HG03280 (cell line): Measurements from ENCODE around the gene MIGA2.
"Not testable (repeated sequence)": the region's sequence is repeated elsewhere in the genome, so short reads cannot be mapped to it uniquely, and the experiment has no call there.

ENCODE experiments used
- ATAC-seq: cut with Tn5 transposase; IDR thresholded peaks from one replicate; pipeline ENCODE4 v1.9.1; 2021; ENCODE audit warnings: mild to moderate bottlenecking, moderate library complexity; ENCODE audit not compliant: unreplicated experiment

The MIGA2 gene, protein sequence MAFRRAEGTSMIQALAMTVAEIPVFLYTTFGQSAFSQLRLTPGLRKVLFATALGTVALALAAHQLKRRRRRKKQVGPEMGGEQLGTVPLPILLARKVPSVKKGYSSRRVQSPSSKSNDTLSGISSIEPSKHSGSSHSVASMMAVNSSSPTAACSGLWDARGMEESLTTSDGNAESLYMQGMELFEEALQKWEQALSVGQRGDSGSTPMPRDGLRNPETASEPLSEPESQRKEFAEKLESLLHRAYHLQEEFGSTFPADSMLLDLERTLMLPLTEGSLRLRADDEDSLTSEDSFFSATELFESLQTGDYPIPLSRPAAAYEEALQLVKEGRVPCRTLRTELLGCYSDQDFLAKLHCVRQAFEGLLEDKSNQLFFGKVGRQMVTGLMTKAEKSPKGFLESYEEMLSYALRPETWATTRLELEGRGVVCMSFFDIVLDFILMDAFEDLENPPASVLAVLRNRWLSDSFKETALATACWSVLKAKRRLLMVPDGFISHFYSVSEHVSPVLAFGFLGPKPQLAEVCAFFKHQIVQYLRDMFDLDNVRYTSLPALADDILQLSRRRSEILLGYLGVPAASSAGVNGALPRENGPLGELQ

GRCh38 chr9:129036241-129036922, at the start of gene MIGA2:
Gene MIGA2 (plus strand): TSS chr9:129036626. CDS start chr9:129040595, 3,969 bp downstream.
- peak; percentile 96 for ATAC-seq

- ATAC-seq: no peak
Measured at GRCh38 chr9:128986671-128987070, 49.8 kb upstream of the MIGA2 start.

DNA sequence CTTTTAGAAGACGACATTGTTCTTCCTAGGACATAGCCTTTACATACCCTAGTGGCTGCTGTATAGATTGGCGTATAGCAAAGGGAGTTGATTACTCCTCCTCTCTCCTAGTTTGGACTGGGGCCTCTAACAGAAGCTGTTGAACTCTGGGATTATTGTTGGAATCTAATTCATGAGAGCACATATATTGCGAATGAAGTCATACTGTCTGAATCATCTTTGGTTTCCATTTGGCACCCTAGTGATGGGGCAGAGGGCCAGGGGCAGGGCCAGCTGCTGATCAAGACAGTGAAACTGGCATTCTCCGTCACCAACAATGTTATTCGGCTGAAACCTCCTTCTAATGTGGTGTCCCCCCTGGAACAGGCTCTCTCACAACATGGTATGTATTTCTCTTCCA, 48.6 kb upstream of the MIGA2 start:
- ATAC-seq: no peak

GRCh38 chr9:128992995-128993394, 43.4 kb upstream of the MIGA2 start:
- ATAC-seq: no peak

- ATAC-seq: no peak
Measured at GRCh38 chr9:128995791-128996190, 40.6 kb upstream of the MIGA2 start.

- ATAC-seq: no peak
Measured at GRCh38 chr9:128998462-128998861, 38.0 kb upstream of the MIGA2 start.

DNA sequence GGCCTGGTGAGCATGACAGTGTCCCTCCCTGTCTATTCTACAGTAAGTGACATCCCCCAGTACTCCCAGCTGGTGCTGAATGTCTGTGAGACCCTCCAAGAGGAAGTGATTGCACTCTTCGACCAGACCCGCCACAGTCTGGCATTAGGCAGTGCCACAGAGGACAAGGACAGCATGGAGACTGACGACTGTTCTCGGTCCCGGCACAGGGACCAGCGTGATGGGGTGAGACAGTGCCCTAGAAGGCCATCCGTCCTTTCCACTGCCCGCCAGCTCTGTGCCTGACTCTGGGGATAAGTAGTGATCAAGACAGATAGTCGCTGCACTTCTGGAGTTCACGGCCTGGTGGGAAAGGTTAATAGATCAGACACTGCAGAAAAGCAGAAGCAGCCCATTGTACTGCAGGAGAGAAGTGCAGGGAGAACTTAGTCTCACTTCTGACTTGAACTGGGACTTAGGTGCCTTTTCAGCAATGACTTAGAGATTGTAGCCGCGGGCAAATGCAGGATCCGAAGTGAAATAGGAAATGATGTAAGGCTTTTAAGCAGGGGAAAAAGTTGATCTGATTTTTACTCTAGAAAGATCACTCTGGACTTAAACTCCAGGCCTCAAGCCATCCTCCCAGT, 36.7 kb upstream of the MIGA2 start:
- ATAC-seq: no peak

DNA sequence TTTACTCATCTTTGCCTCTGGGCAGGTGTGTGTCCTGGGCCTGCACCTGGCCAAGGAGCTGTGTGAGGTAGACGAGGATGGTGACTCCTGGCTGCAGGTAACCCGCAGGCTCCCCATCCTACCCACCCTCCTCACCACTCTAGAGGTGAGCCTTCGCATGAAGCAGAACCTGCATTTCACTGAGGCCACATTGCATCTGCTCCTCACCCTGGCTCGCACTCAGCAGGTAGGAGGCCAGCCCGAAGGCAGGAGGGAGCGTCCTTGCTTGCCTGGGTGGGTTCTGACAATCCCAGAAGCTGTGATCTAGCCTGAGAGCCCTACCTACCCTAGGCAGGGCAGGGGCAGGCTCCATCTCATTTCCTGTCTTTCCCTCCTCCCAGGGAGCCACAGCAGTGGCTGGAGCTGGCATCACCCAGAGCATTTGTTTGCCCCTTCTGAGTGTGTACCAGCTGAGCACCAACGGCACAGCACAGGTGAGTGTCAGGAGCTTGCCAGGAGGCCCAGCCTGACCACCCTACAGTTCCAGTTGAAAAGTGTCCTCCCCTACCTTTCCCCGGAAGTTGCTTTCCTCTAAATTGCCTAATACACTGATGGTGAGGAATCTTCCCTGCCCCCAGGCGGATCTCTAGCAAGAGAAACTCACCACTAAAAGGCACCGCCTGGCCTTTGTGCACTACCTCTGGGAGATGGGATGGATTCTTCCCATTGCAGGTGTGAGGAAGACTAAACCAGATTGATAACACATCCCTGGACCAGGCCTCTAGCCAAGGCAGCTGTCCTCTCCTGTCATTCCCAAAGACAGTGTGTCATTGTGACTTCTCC, 34.7 kb upstream of the MIGA2 start:
- ATAC-seq: no peak

GRCh38 chr9:129002992-129003391, 33.4 kb upstream of the MIGA2 start:
- ATAC-seq: no peak

DNA sequence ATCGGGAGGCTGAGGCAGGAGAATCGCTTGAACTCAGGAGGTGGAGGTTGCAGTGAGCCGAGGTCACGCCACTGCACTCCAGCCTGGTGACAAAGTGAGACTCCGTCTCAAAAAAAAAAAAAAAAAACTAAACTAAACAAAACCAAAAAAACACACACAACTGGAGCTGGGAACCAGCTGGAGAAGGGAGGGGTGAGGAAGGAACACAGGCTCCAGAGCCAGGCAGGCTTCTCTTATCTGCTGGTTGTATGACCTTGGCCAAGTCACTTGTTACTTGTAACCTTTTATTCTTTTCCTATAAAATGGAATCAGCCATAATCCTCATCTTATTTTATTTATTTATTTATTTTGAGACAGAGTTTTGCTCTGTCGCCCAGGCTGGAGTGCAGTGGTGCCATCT, 32.3 kb upstream of the MIGA2 start:
- not testable (repeated sequence) for ATAC-seq

GRCh38 chr9:129005336-129005997, 31.0 kb upstream of the MIGA2 start:
- no peak for ATAC-seq

- no peak for ATAC-seq
Measured at GRCh38 chr9:129006328-129007034, 29.9 kb upstream of the MIGA2 start.

DNA sequence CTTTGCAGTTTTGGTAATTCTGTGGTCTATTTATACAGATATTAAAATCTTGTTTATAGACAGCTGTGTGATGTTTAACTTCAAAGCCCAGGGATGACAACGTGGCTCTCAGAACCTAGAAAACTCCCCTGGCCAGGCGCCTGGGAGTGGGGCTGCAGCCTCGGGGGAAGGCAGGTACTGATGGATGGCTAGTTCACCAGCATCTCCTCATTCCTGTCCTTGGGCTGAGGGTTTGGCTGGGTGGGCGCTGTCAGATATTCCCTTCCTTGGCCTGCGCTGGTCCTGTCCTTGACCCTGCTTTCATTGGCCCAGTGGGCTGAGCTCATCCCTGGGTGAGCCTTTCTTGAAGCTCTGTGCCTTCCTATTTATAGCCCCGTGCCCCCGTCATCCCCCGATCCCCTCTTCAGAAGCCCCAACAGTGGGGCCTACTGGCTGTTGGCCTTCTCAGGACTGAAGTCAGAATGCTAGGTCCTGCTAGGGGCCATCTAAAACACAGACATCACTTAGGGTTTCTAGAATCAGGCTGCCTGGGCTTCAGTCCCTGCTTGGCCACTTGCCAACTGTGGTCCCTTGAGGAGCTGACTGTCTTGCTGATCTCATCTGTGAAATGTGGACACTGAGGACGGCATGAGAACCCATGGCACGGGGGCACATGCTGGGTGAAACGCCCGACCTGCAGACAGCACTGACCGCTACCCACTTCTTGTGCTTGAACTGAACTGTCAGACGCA, 29.2 kb upstream of the MIGA2 start:
- no peak for ATAC-seq

- no peak for ATAC-seq
Measured at GRCh38 chr9:129007766-129008468, 28.5 kb upstream of the MIGA2 start.

DNA sequence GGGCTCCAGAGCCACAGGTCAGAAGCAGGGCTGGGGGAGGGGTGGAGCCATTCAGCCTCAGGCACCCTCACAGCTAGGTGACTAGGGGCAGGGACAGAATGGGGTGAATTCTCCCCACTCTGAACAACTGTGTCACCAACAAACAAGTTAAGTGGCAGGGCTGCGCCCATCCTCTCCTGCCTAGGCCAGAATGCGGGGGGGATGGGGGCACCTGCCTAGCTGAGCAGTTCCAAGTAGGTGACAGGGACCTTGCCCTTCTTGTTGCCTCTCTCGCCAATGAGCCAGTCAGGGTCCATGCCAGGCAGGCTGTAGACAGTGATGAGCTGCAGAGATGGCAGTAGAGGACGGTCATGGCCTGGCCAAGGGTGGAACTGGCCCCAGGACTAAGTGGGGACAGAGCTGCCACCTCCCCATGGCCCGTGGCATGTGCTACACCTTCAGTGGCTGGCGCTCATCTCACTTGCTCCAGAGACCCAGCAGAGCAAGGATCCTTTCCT, 27.9 kb upstream of the MIGA2 start:
- no peak for ATAC-seq

DNA sequence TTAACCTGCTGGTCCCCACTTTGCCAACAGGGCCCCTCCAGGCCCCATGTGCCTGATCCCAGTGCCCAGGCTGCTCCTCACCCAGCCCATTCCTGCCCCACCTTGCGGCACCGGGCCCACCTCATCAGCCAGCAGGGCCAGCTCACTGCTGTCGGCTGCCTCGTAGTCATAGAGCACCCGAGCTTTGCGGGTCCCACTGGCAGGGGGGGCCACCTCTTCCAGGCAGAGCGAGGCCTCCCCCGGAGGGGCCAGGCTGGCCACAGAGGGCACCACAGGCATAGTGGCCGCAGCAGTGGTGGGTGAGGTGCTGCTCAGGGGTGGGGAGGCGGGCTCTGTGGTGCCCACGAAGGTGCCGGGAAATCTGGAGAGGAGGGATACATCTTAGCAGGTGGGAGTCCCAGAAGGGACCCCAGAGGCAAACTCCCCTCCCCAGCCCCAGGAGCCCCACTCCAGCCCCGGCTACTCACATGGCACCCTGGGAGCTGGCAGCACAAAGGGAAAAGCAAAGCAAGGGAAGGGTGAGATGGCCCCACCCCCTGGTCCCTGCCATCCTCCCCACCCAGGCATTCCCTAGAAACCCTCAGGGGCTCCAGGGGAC, 27.3 kb upstream of the MIGA2 start:
- no peak for ATAC-seq

- ATAC-seq: no peak
Measured at GRCh38 chr9:129009584-129010141, 26.8 kb upstream of the MIGA2 start.
